Measurements from ENCODE around the gene NDST3. TPM values are rescaled to one million over a fixed set of nuclear protein-coding genes. Genes with fewer than 3 reads are reported as not detected.

The NDST3 gene
- total RNA-seq, 2 experiments from 2014 or later, result not detected

DNA sequence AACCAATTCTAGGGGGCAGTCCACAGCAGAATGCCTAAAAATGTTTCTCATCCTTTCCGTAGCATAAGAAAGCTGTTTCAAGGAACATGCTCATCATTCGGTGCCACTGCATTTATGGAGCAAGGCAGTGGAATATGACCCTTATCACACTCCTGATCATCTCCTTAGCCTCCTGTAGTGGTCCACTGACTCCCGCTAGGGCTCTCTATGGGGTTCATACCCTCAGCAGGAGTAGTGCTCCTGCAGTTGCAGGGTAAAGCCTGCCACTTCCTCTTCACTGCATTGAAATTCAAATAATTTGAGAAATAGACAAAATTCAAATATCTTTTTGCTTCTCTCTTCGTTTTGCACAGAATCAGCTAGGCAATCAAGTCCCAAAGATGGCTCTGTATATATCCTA, 107.0 kb downstream of the NDST3 start:
- Histone ChIP-seq H3K4me3 (ENCODE audit: low read depth, low read length, poor library complexity, severe bottlenecking) (no peak overlapping the region), H2AFZ (ENCODE audit: low read length) (no peak overlapping the region), H3K9me3 (ENCODE audit: low read length) (no peaks in the 10 kb centered on the region), H3K27ac (ENCODE audit: low read depth, low read length, poor library complexity, severe bottlenecking) (no peak overlapping the region), H3K36me3 (ENCODE audit: insufficient read depth, low read length) (no peaks in the 10 kb centered on the region), H3K79me2 (ENCODE audit: insufficient read depth, low read depth, low read length) (no peaks in the 10 kb centered on the region), H3K9me2 (ENCODE audit: insufficient read depth, low read length) (no peaks in the 10 kb centered on the region), H3K4me2 (ENCODE audit: low read length) (no peak overlapping the region), H3K4me1 (ENCODE audit: insufficient read depth, low read length, poor library complexity, severe bottlenecking) (no peaks in the 10 kb centered on the region), H4K20me1 (ENCODE audit: insufficient read depth, low read length) (no peaks in the 10 kb centered on the region)
- TF ChIP-seq CTCF (conservative IDR thresholded peaks at IDR 0.05; ENCODE audit: low read length) (no peak), EZH2phosphoT487 (IDR thresholded peaks at IDR 0.05; ENCODE audit: borderline replicate concordance, low read depth, low read length) (no peak)
- BruUV-seq (replicated peaks), result no TSS peak
- POLR2A ChIA-PET, result interaction anchor here (1.2 kb wide), 1 partner anchor 17 kb away, joined by 3 read pairs; no protein-coding TSS in a partner anchor
- CTCF ChIA-PET (ENCODE audit: unreplicated experiment), result no interaction called here
- DNase-seq (ENCODE audit: low spot score), result no peak
- intact Hi-C loops (cut with micrococcal nuclease; ENCODE audit: unreplicated experiment), result no loop called here

DNA sequence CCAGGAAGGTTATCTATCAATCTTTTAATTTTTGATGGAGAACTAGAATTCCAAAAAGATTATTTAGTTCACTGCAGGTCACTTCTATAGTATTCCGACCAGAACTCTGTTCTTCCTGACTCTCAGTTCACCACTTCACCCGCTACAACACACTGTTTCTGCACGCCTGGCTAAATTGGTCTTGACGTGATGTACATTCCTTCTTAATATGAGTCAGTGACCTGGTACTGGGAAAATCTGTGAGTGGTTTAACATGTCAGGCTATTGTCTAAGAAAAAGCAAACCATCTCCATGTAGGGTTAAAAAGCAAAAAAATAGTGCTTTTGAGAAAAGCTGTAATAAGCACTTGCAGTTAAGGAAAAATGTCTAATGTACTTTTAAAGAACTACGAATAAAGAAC, 120.4 kb downstream of the NDST3 start:
- Histone ChIP-seq H3K9me2 (ENCODE audit: insufficient read depth, low read length) (no peaks in the 10 kb centered on the region), H3K27ac (ENCODE audit: low read depth, low read length, poor library complexity, severe bottlenecking) (no peak overlapping the region), H2AFZ (ENCODE audit: low read length) (no peak overlapping the region), H3K4me1 (ENCODE audit: insufficient read depth, low read length, poor library complexity, severe bottlenecking) (no peaks in the 10 kb centered on the region), H3K4me2 (ENCODE audit: low read length) (no peak overlapping the region), H3K79me2 (ENCODE audit: insufficient read depth, low read depth, low read length) (no peaks in the 10 kb centered on the region), H4K20me1 (ENCODE audit: insufficient read depth, low read length) (no peaks in the 10 kb centered on the region), H3K36me3 (ENCODE audit: insufficient read depth, low read length) (no peaks in the 10 kb centered on the region), H3K9me3 (ENCODE audit: low read length) (no peaks in the 10 kb centered on the region), H3K4me3 (ENCODE audit: low read depth, low read length, poor library complexity, severe bottlenecking) (no peak overlapping the region)
- ChIA-PET POLR2A (no interaction called here), CTCF (ENCODE audit: unreplicated experiment) (no interaction called here)
- BruUV-seq (replicated peaks), result no TSS peak
- DNase-seq (ENCODE audit: low spot score), result no peak
- TF ChIP-seq EZH2phosphoT487 (IDR thresholded peaks at IDR 0.05; ENCODE audit: borderline replicate concordance, low read depth, low read length) (no peak), CTCF (conservative IDR thresholded peaks at IDR 0.05; ENCODE audit: low read length) (no peak)
- intact Hi-C loops (cut with micrococcal nuclease; ENCODE audit: unreplicated experiment), result no loop called here

DNA sequence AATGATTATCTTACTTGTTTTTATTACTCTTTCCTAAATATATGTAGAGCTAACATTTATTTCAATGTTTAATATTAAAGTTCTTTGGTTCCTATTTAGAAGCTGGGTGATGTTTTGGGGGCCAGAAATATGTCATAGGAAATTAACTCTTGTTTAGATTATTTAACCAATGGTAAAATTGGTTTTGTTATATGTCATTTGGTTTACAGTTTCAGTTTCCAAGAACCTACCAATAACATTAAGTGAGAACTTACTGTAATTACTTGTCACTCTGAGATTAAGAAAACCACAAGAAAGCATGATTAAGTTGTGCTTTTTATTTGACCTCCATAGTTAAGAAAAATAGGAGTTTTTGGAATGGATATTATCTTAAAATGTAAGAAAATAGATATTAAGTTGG, 121.2 kb downstream of the NDST3 start:
- Histone ChIP-seq H3K36me3 (ENCODE audit: insufficient read depth, low read length) (no peaks in the 10 kb centered on the region), H3K79me2 (ENCODE audit: insufficient read depth, low read depth, low read length) (no peaks in the 10 kb centered on the region), H3K4me3 (ENCODE audit: low read depth, low read length, poor library complexity, severe bottlenecking) (no peak overlapping the region), H4K20me1 (ENCODE audit: insufficient read depth, low read length) (no peaks in the 10 kb centered on the region), H3K4me1 (ENCODE audit: insufficient read depth, low read length, poor library complexity, severe bottlenecking) (no peaks in the 10 kb centered on the region), H3K9me2 (ENCODE audit: insufficient read depth, low read length) (no peaks in the 10 kb centered on the region), H3K27ac (ENCODE audit: low read depth, low read length, poor library complexity, severe bottlenecking) (no peak overlapping the region), H3K9me3 (ENCODE audit: low read length) (no peaks in the 10 kb centered on the region), H2AFZ (ENCODE audit: low read length) (no peak overlapping the region), H3K4me2 (ENCODE audit: low read length) (no peak overlapping the region)
- BruUV-seq (replicated peaks), result no TSS peak
- TF ChIP-seq CTCF (conservative IDR thresholded peaks at IDR 0.05; ENCODE audit: low read length), result no peak
- no peak for DNase-seq (ENCODE audit: low spot score)
- POLR2A ChIA-PET, result no interaction called here
- CTCF ChIA-PET (ENCODE audit: unreplicated experiment), result no interaction called here
- intact Hi-C loops (cut with micrococcal nuclease; ENCODE audit: unreplicated experiment), result no loop called here

Data from OCI-LY7 (cell line).